HEK293T (cell line): ENCODE data around the gene SMURF1.
"Not testable (repeated sequence)": the region's sequence is repeated elsewhere in the genome, so short reads cannot be mapped to it uniquely, and the experiment has no call there.

ENCODE experiments used
- CTCF ChIA-PET: fragments of 350-600 bp; formaldehyde crosslinking; extraction: SDS; loops from one replicate; lab custom pipeline; 2021; ENCODE audit warnings: antibody characterized with exemption, inconsistent platforms; lab: Yijun Ruan, JAX
- POLR2A ChIA-PET: fragments of 350-600 bp; formaldehyde crosslinking; extraction: SDS; loops from one replicate; lab custom pipeline; 2020; ENCODE audit warnings: antibody characterized with exemption, inconsistent platforms; lab: Yijun Ruan, JAX
- DNase-seq: peaks from one replicate; pipeline ENCODE4 v3.0.0; 2012; ENCODE audit warnings: mixed read lengths; ENCODE audit errors: extremely low spot score
- ARNT ChIP-seq: fragments of 450-650 bp; IDR thresholded peaks from 2 replicates; pipeline ENCODE4 v1.6.1; 2017; ENCODE audit warnings: mild to moderate bottlenecking
- BHLHE40 ChIP-seq: fragments of 450-650 bp; IDR thresholded peaks from 2 replicates; pipeline ENCODE4 v1.6.1; 2016; ENCODE audit warnings: mild to moderate bottlenecking, moderate library complexity, borderline replicate concordance
- CTBP1 ChIP-seq: fragments of 450-650 bp; IDR thresholded peaks from 2 replicates; pipeline ENCODE4 v1.6.1; 2016; ENCODE audit warnings: borderline replicate concordance
- ELF4 ChIP-seq: fragments of 450-650 bp; IDR thresholded peaks from 2 replicates; pipeline ENCODE4 v1.6.1; 2017; ENCODE audit warnings: antibody characterized with exemption
- FOXA1 ChIP-seq: fragments of 450-650 bp; IDR thresholded peaks from 2 replicates; pipeline ENCODE4 v1.6.1; 2016; ENCODE audit warnings: mild to moderate bottlenecking
- FOXK2 ChIP-seq: fragments of 450-650 bp; IDR thresholded peaks from 2 replicates; pipeline ENCODE4 v1.6.1; 2016; ENCODE audit warnings: mild to moderate bottlenecking
- FOXM1 ChIP-seq: fragments of 450-650 bp; IDR thresholded peaks from 2 replicates; pipeline ENCODE4 v1.6.1; 2017; ENCODE audit warnings: mild to moderate bottlenecking, borderline replicate concordance
- HDGF ChIP-seq: fragments of 450-650 bp; IDR thresholded peaks from 2 replicates; pipeline ENCODE4 v1.6.1; 2017; ENCODE audit warnings: antibody characterized with exemption, borderline replicate concordance
- L3MBTL2 ChIP-seq: fragments of 450-650 bp; conservative IDR thresholded peaks from 2 replicates; pipeline ENCODE4 v1.6.1; 2016; ENCODE audit warnings: mild to moderate bottlenecking
- LEF1 ChIP-seq: fragments of 450-650 bp; IDR thresholded peaks from 2 replicates; pipeline ENCODE4 v1.6.1; 2017; ENCODE audit warnings: mild to moderate bottlenecking, borderline replicate concordance
- NFRKB ChIP-seq: fragments of 450-650 bp; IDR thresholded peaks from 2 replicates; pipeline ENCODE4 v1.6.1; 2016; ENCODE audit warnings: mild to moderate bottlenecking, moderate library complexity
- PKNOX1 ChIP-seq: fragments of 450-650 bp; IDR thresholded peaks from 2 replicates; pipeline ENCODE4 v1.6.1; 2016
- SP1 ChIP-seq: fragments of 450-650 bp; IDR thresholded peaks from 2 replicates; pipeline ENCODE4 v1.6.1; 2017
- SUZ12 ChIP-seq: fragments of 450-650 bp; IDR thresholded peaks from 2 replicates; pipeline ENCODE4 v1.6.1; 2016; ENCODE audit warnings: mild to moderate bottlenecking
- TARDBP ChIP-seq: fragments of 450-650 bp; IDR thresholded peaks from 2 replicates; pipeline ENCODE4 v1.6.1; 2016
- ZNF384 ChIP-seq: fragments of 450-650 bp; IDR thresholded peaks from 2 replicates; pipeline ENCODE4 v1.6.1; 2016

The SMURF1 gene

GRCh38 chr7:99070361-99070760 is 73.5 kb downstream of the SMURF1 start:
- DNase-seq, result no peak
- CTCF ChIA-PET, result no interaction called here
- POLR2A ChIA-PET, result no interaction called here
- TF ChIP-seq ZNF384 (no peak), TARDBP (no peak), CTBP1 (no peak), SP1 (no peak), FOXM1 (no peak), BHLHE40 (no peak), FOXK2 (no peak), FOXA1 (no peak), ELF4 (no peak)

GRCh38 chr7:99061001-99061776 is 82.7 kb downstream of the SMURF1 start:
- no peak for DNase-seq
- POLR2A ChIA-PET, result no interaction called here
- TF ChIP-seq ZNF384, result no peak
- TF ChIP-seq L3MBTL2, result no peak
- no peak for TF ChIP-seq NFRKB
- no peak for TF ChIP-seq HDGF
- no peak for TF ChIP-seq SP1
- TF ChIP-seq PKNOX1, result no peak
- no peak for TF ChIP-seq FOXM1
- TF ChIP-seq ARNT, result no peak
- TF ChIP-seq BHLHE40, result no peak
- no peak for TF ChIP-seq TARDBP
- TF ChIP-seq FOXA1, result no peak
- TF ChIP-seq SUZ12, result no peak
- no peak for TF ChIP-seq CTBP1
- TF ChIP-seq LEF1, result no peak
- TF ChIP-seq ELF4, result no peak
- CTCF ChIA-PET, result no interaction called here

GRCh38 chr7:99054781-99055180 is 89.1 kb downstream of the SMURF1 start:
- TF ChIP-seq FOXM1, result no peak
- no peak for TF ChIP-seq TARDBP
- no peak for TF ChIP-seq SP1
- no peak for TF ChIP-seq HDGF
- no peak for TF ChIP-seq ARNT
- no peak for TF ChIP-seq NFRKB
- TF ChIP-seq ZNF384, result no peak
- TF ChIP-seq PKNOX1, result no peak
- TF ChIP-seq L3MBTL2, result no peak
- no peak for TF ChIP-seq CTBP1
- TF ChIP-seq FOXA1, result no peak
- no peak for TF ChIP-seq ELF4
- TF ChIP-seq LEF1, result no peak
- no peak for TF ChIP-seq SUZ12
- no peak for TF ChIP-seq BHLHE40
- POLR2A ChIA-PET, result no interaction called here
- CTCF ChIA-PET, result no interaction called here
- no peak for DNase-seq

- ChIA-PET POLR2A (no interaction called here), CTCF (no interaction called here)
- no peak for DNase-seq
- TF ChIP-seq ELF4, result no peak
- TF ChIP-seq CTBP1, result no peak
- TF ChIP-seq ARNT, result no peak
- TF ChIP-seq PKNOX1, result no peak
- TF ChIP-seq L3MBTL2, result no peak
- no peak for TF ChIP-seq ZNF384
- no peak for TF ChIP-seq FOXM1
- no peak for TF ChIP-seq FOXK2
- TF ChIP-seq HDGF, result no peak
- no peak for TF ChIP-seq SUZ12
- no peak for TF ChIP-seq TARDBP
- TF ChIP-seq FOXA1, result no peak
- TF ChIP-seq LEF1, result no peak
- no peak for TF ChIP-seq NFRKB
- TF ChIP-seq BHLHE40, result no peak
- no peak for TF ChIP-seq SP1
These were observed 92.9 kb downstream of the SMURF1 start for GRCh38 chr7:99050971-99051370.

GRCh38 chr7:99047526-99048077 is 96.3 kb downstream of the SMURF1 start:
- TF ChIP-seq FOXK2 (no peak), FOXA1 (no peak)
- ChIA-PET CTCF (no interaction called here), POLR2A (no interaction called here)
- DNase-seq, result no peak

- DNase-seq, result no peak
- ChIA-PET POLR2A (no interaction called here), CTCF (interaction anchor here (0.5 kb wide), 1 partner anchor 273 kb away, joined by 3 read pairs; no protein-coding TSS in a partner anchor)
- no peak for TF ChIP-seq TARDBP
- TF ChIP-seq SUZ12, result no peak
- no peak for TF ChIP-seq L3MBTL2
- TF ChIP-seq SP1, result no peak
- TF ChIP-seq FOXK2, result no peak
- no peak for TF ChIP-seq LEF1
- TF ChIP-seq FOXA1, result no peak
These were observed 97.2 kb downstream of the SMURF1 start for GRCh38 chr7:99046722-99047121.

- DNase-seq, CTCF ChIA-PET, POLR2A ChIA-PET: not testable (repeated sequence)
These were observed 97.6 kb downstream of the SMURF1 start for GRCh38 chr7:99046262-99046661.

- DNase-seq, POLR2A ChIA-PET, CTCF ChIA-PET: not testable (repeated sequence)
These were observed 99.0 kb downstream of the SMURF1 start for GRCh38 chr7:99044858-99045257.
